DMS79 (cell line): ENCODE measurements around the gene CEP76.
"Not testable (repeated sequence)": the region's sequence is repeated elsewhere in the genome, so short reads cannot be mapped to it uniquely, and the experiment has no call there.

Source experiments
- DNase-seq: peaks from one replicate; lab custom pipeline; 2025; lab: John Stamatoyannopoulos, UW

CEP76 gene

DNA sequence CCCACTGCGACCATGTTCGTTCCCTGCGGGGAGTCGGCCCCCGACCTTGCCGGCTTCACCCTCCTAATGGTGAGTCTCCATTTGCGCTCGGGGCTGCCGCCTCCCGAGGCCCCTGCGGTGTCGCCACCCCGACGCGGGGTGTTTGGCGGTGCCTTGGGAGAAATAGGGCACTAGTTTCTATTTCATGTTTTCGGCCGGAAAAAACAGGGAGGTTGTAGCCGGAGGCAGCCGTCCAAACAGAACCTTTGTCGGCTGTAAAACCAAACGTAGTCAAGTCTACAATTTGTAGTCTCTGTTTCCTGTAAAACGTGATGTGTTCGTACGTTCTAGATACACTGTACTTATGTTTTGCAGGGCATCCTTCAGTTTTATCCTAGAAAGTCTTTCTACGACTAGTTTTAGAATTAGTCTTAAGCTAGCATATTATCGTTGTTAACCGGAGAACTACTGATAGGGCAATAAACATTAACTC, 609 bp upstream of the CEP76 start:
- DNase-seq = no peak

DNA sequence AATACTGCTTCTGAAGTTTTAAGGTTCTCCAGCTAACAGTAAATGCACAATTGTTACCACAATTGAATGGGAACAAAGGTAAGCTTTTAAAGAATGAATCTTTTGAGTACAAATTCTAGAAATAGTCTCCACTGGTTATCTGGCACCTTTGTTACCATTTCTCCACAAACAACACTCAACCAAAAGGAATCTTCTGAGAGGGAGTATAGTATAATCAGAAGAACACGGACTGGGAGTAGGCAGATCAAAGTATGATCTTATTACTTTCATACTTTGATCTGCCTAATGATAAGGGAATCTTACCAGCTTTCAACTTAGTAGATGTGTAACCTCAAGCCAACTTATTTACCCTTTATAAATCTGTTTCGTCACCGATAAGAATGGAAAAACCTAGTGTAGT, 1.4 kb downstream of the CEP76 start:
- DNase-seq = no peak

GRCh38 chr18:12699747-12700146, 2.8 kb downstream of the CEP76 start:
- DNase-seq = no peak

GRCh38 chr18:12694032-12694431, 8.5 kb downstream of the CEP76 start:
- DNase-seq = no peak

GRCh38 chr18:12692206-12692605, 10.3 kb downstream of the CEP76 start:
- DNase-seq = no peak

DNA sequence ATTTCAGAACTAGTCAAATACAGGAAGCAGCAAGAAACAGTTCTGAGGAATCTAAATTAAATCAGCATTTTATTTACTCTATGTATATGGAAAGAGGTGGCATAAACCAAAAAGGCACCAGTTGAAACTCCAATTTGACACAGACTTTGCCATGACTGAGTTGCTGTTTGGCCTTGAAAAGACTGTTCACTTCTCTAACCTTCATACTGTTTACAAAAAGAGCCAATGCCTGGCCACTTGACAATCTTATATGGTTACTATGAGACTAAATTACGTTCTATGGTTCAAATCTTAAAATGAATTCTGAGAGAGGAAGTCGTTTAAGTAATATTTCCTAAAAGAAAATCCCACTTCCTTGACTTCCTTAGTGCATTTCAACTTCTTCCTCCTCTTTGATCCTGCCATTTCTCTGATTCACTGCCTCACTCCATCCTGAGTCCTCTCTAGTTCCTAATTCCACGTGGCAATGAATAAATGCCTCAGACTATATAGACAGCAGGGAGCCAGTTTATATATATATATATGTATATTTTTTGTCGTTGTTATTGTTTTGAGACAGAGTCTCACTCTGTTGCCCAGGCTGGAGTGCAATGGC, 13.2 kb downstream of the CEP76 start:
- DNase-seq = no peak

- no peak for DNase-seq
These were observed 16.4 kb downstream of the CEP76 start for GRCh38 chr18:12686100-12686499.

GRCh38 chr18:12679183-12679786, 23.2 kb downstream of the CEP76 start:
- no peak for DNase-seq

- DNase-seq = no peak
These were observed 34.5 kb downstream of the CEP76 start for GRCh38 chr18:12668041-12668440.

- DNase-seq = no peak
These were observed 42.5 kb downstream of the CEP76 start for GRCh38 chr18:12659904-12660605.

DNA sequence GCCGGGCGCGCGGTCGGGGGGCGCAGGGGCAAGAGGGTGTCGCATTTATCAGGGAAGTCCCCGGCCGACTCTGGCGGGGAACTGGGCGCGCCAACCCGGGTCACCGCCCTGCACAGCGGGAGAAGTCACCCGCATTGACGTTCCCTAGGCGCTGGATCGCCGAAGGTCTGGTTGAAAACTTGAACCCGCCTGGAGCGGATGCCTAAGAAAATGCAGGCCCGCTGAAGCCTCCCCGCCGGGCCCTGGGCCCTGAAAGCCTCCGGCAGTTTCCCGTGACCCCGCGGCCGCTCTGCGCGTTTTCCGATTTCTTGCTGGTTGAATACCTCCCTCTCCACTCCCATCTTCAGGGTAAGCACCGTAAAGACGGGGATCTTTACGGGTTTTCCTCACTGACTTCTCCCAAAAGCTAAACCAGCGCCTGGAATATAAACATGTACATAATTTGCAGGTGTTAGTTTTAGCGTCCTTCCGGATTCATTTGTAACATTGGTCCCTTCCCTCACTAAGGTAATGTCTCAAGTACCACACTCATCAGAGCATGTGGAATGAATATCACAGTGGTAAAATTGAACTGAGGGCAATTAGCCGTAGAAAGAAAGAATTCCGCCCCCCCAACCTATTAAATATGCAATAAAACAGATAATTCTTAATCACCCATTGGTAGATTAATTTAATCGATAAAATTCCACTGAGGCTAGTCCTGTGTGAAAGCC, 43.9 kb downstream of the CEP76 start:
- DNase-seq = no peak

- no peak for DNase-seq
These were observed 44.7 kb downstream of the CEP76 start, which contains the start of gene SPIRE1 for GRCh38 chr18:12657684-12658425. Gene SPIRE1 (minus strand): TSS chr18:12658107. CDS start chr18:12657866, 241 bp downstream.

DNA sequence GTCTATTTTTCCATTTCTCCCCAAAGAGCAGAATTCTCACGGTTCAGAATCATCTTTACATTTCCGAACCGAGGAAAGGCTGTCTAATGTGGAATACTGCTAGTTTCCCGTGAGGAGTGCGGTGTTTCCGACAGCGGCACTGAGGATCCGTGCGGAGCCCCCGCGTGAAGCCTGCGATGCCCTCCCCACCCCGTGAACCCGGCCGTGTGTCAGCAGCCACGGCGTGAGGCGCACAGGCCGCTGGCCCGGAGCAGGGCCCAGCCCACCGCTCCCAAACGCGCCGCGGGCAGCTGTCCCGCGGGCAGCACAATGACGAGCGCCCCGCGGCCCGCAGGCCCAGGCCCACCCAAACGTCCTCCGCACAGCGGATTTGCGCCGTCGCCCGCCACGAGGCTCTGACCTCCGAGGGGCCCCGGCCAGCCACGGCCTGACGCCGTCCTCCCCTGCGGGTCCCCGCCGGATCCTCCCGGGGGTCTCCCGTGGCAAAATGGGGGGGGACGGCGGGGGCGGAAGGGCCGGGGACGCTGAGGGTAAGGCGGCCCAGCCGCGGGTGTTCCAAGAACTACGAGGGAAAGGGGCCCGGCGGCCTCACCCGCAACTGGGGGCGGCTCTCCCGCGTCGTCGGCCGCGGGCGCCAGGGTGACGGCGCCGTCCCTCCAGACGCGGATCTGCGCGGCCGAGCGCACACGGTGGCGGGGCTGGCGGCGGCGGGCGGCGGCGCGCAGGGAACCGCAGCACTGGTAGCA, 45.4 kb downstream of the CEP76 start:
- no peak for DNase-seq

DNA sequence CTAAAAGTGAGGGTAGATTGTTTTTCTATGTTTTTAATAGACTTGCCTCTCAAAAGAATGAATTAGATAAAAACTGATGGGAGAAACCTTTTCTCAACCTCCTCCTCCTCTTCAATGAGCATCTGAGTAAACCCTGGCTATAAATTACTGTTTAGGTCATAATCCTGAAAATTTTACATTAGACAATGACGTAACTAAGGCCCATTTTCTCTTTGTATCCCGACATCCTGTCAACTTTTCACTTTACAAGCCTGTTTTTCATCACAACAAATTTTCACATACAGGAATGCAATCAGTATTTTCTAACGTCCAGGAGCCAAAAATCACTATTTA, 46.0 kb downstream of the CEP76 start:
- DNase-seq = no peak

- no peak for DNase-seq
These were observed 47.6 kb downstream of the CEP76 start for GRCh38 chr18:12654971-12655370.

DNA sequence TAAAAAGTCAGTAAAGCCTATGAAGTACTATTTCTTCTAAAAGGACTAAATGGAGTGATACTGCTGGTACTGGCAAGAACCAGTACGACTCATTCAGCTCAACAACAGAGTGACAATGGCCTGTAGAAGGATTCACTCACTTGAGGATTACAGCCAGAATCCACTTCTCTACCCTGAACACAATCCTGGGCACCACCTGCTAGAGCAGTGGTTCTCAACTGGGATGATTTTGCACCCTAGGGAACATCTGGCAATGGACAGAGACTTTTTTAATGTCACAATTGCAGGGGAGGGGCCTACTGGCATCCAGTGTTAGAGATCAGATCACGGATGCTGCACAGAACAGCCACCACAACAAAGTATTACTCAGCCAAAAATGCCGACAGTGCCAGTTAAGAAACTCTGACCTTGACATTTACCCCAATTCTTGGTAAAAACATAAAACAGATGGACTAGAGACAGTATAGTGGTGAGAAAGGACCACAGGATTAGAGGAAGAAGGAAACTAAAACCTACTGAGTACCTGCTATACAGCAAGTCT, 49.6 kb downstream of the CEP76 start:
- no peak for DNase-seq

- no peak for DNase-seq
These were observed 50.9 kb downstream of the CEP76 start for GRCh38 chr18:12651651-12652050.

- no peak for DNase-seq
These were observed 54.8 kb downstream of the CEP76 start for GRCh38 chr18:12647773-12648172.

- DNase-seq = peak; percentile 94
These were observed 56.7 kb downstream of the CEP76 start for GRCh38 chr18:12645751-12646203.

DNA sequence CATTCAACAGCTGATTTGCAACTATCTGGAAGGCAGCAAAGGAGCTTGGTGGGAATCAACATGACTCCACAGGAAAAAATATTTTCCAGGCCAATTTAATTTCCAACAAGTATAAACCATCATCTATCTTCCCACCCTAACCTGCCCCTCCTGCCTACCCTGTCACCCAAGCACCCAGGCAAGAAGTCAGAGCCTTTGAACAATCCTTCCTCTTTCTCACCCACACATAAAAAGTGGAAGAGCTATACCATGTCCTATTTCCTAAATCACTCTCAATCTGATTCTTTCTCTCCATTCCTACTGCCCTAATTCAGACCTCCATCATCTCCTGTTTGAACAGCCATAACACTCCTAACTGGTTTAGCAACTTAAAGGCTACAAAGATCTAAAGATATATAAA, 57.3 kb downstream of the CEP76 start:
- no peak for DNase-seq

DNA sequence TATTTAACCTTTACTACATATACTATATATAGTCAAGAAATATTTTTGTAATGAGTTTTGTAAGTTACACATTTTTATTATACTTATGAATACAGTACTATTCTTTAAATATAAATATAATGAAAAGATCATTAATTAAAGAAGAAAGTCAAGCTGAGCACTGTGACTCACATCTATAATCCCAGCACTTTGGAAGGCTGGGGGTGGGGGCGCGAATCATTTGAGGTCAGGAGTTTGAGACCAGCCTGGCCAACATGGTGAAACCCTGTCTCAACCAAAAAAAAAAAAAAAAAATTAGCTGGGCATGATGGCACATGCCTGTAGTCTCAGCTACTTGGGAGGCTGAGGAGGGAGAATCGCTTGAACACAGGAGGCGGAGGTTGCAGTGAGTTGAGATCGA, 58.8 kb downstream of the CEP76 start:
- not testable (repeated sequence) for DNase-seq
